Measurements from ENCODE around the gene ERMP1.
"Not testable (repeated sequence)": the region's sequence is repeated elsewhere in the genome, so short reads cannot be mapped to it uniquely, and the experiment has no call there.

The ERMP1 gene

DNA sequence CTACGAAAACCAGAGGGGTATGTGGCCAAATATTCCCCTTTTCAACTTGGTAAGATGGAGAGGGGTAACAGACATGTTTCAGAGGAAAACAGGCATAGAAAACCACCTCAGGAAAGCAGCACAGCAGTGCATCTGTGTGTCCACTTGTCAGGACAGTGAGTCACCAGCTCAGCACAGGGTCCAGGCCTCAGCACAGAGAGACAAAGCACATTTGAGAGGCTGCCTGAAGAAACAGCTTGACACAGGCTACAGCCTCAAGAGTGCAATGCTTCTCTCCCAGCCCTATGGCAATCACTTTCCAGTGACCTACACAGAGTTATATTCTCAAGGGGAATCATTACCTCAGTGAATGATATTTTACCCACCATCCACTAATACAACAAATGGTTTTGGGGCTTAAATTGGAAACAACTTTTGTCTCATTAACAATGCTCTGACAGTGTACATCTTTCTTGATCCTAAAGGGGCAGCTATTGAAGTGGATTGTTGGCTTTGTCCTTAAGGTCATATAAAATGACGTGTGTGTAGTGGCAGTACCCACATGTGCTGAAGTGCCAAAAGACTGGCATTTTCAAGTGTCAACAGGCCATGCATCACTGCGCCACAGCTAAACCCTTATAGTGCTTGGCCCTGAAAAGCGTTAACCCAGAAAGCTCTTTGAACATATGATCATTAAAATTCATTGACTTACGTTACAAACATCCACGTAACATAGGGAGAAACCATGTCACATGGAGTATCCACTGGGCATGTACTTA lies 46.4 kb downstream of the ERMP1 start:
- Histone ChIP-seq H3K18ac (ENCODE audit: low read length) (no peak overlapping the region), H3K9ac (ENCODE audit: low read depth, low read length, poor library complexity) (no peak overlapping the region), H2BK120ac (ENCODE audit: low read depth, low read length) (no peak overlapping the region), H3K14ac (ENCODE audit: low read length) (no peak overlapping the region), H2BK5ac (ENCODE audit: low read length) (no peak overlapping the region), H4K8ac (ENCODE audit: low read depth, low read length) (no peak overlapping the region), H3K4me1 (ENCODE audit: control insufficient read depth in 2 of 2, insufficient read depth in 1 of 2, low read depth in 1 of 2, low read length in 2 of 2) (no peaks in the 10 kb centered on the region), H2AFZ (ENCODE audit: low read length) (no peak overlapping the region), H3K4me2 (ENCODE audit: insufficient read depth, low read length, poor library complexity, severe bottlenecking) (no peak overlapping the region), H3K27ac (replicated peaks; ENCODE audit: low read length) (no peak overlapping the region), H3K36me3 (replicated peaks in 1 of 2; ENCODE audit: control insufficient read depth in 2 of 2, insufficient read depth in 2 of 2, low read length in 2 of 2) (peaks cover 2 to 11% of the 10 kb centered on the region in 2 donors), H3K4ac (ENCODE audit: low read length) (no peak overlapping the region), H3K79me1 (ENCODE audit: low read depth, low read length) (peaks cover 1% of the 10 kb centered on the region), H3K27me3 (ENCODE audit: control insufficient read depth in 3 of 3, insufficient read depth in 3 of 3, low read depth in 1 of 3, low read length in 3 of 3) (no peaks in the 10 kb centered on the region), H3K9me3 (replicated peaks in 1 of 2; ENCODE audit: control insufficient read depth in 2 of 2, insufficient read depth in 1 of 2, low read depth in 1 of 2, low read length in 2 of 2) (peaks cover 2 to 14% of the 10 kb centered on the region in 2 donors), H2BK15ac (ENCODE audit: low read length) (no peak overlapping the region), H2AK5ac (ENCODE audit: low read depth, low read length) (no peak overlapping the region), H4K91ac (ENCODE audit: low read depth, low read length, poor library complexity) (no peak overlapping the region), H2BK12ac (ENCODE audit: low read length) (no peak overlapping the region), H3K23ac (ENCODE audit: low read depth, low read length, poor library complexity) (no peak overlapping the region), H3K4me3 (ENCODE audit: low read length in 2 of 2) (no peak overlapping the region)
- WGBS, 2 donors (ENCODE audit: extremely low coverage in 2 of 2, insufficient read length in 2 of 2, insufficient replicate concordance in 1 of 2), result no CpG with 5 or more reads among the region's 6 CpGs
- DNase-seq (ENCODE audit: low spot score), result no peak

DNA sequence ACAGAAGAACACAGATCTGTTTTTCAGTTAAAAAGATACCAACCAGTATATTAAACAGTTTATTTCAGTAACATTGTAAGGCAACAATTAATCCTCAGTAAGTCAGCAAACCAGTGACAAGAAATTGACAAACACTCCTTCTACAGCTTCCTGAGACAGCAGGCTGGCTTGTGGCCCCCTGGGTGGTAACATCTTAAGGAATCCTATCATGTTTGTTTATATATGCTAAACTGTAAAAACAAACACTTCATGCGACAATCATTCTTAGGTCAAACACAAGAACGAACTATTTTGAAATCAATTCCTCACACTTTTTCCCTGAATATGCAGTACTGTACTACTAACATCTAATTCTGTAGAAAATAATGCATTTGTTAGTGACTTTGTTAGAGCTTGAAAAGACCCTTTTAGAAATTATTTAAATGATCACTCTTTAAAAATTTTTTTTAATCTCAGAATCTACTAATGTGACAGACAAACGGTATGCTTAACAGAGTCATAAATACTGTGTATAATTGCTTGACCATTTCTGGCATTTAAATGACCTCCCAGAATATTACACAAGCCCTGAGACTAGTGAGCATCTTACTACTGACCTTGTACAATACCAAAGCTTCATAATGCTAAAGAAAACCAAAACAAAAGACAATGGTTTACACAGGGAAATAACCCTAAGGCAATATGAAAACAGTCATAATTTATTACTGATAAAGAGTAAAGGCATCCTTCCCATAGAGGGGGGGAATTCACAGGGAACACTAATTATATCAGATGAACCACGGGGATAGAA lies 48.2 kb downstream of the ERMP1 start:
- no peak for DNase-seq (ENCODE audit: low spot score)
- no CpG with 5 or more reads among the region's 4 CpGs for whole genome bisulfite sequencing, 2 donors (ENCODE audit: extremely low coverage in 2 of 2, insufficient read length in 2 of 2, insufficient replicate concordance in 1 of 2)
- Histone ChIP-seq H3K4me3 (ENCODE audit: low read length in 2 of 2) (no peak overlapping the region), H2BK15ac (ENCODE audit: low read length) (no peak overlapping the region), H4K8ac (ENCODE audit: low read depth, low read length) (no peak overlapping the region), H3K23ac (ENCODE audit: low read depth, low read length, poor library complexity) (no peak overlapping the region), H3K9me3 (replicated peaks in 1 of 2; ENCODE audit: control insufficient read depth in 2 of 2, insufficient read depth in 1 of 2, low read depth in 1 of 2, low read length in 2 of 2) (peaks cover 7 to 16% of the 10 kb centered on the region in 2 donors), H2BK120ac (ENCODE audit: low read depth, low read length) (no peak overlapping the region), H2AK5ac (ENCODE audit: low read depth, low read length) (no peak overlapping the region), H3K36me3 (replicated peaks in 1 of 2; ENCODE audit: control insufficient read depth in 2 of 2, insufficient read depth in 2 of 2, low read length in 2 of 2) (peaks cover 6 to 23% of the 10 kb centered on the region in 2 donors), H3K79me1 (ENCODE audit: low read depth, low read length) (peaks cover 1% of the 10 kb centered on the region), H3K4ac (ENCODE audit: low read length) (no peak overlapping the region), H2BK12ac (ENCODE audit: low read length) (no peak overlapping the region), H3K18ac (ENCODE audit: low read length) (no peak overlapping the region), H4K91ac (ENCODE audit: low read depth, low read length, poor library complexity) (no peak overlapping the region), H3K27me3 (ENCODE audit: control insufficient read depth in 3 of 3, insufficient read depth in 3 of 3, low read depth in 1 of 3, low read length in 3 of 3) (no peaks in the 10 kb centered on the region), H3K9ac (ENCODE audit: low read depth, low read length, poor library complexity) (no peak overlapping the region), H2AFZ (ENCODE audit: low read length) (no peak overlapping the region), H3K4me2 (ENCODE audit: insufficient read depth, low read length, poor library complexity, severe bottlenecking) (no peak overlapping the region), H3K27ac (replicated peaks; ENCODE audit: low read length) (no peak overlapping the region), H3K14ac (ENCODE audit: low read length) (no peak overlapping the region), H3K4me1 (ENCODE audit: control insufficient read depth in 2 of 2, insufficient read depth in 1 of 2, low read depth in 1 of 2, low read length in 2 of 2) (no peaks in the 10 kb centered on the region), H2BK5ac (ENCODE audit: low read length) (no peak overlapping the region)

DNA sequence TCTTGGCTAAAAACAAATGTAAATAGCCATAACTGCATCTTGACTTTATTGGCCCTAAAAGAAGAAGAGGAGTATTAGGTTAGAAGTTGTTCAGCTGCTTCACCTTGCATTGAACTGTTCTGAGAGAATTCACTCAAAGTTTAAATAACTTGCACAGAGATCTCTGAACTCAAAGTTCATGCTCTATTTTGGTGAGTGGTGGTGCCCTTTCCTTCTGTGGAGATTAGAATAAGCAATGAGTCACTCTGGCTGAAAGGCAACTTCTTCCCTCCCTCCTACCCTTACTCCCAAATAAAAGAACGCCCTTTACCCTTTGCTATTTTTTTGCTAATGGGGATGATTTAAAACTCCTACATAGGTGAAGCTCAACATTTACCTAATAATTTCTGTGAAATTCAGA lies 48.9 kb downstream of the ERMP1 start:
- Histone ChIP-seq H2BK120ac (ENCODE audit: low read depth, low read length) (no peak overlapping the region), H3K4me2 (ENCODE audit: insufficient read depth, low read length, poor library complexity, severe bottlenecking) (no peak overlapping the region), H4K91ac (ENCODE audit: low read depth, low read length, poor library complexity) (no peak overlapping the region), H2AFZ (ENCODE audit: low read length) (no peak overlapping the region), H3K4me3 (ENCODE audit: low read length in 2 of 2) (no peak overlapping the region), H3K9ac (ENCODE audit: low read depth, low read length, poor library complexity) (no peak overlapping the region), H3K4me1 (ENCODE audit: control insufficient read depth in 2 of 2, insufficient read depth in 1 of 2, low read depth in 1 of 2, low read length in 2 of 2) (no peaks in the 10 kb centered on the region), H2BK12ac (ENCODE audit: low read length) (no peak overlapping the region), H3K14ac (ENCODE audit: low read length) (no peak overlapping the region), H3K36me3 (replicated peaks in 1 of 2; ENCODE audit: control insufficient read depth in 2 of 2, insufficient read depth in 2 of 2, low read length in 2 of 2) (peaks cover 9 to 30% of the 10 kb centered on the region in 2 donors), H4K8ac (ENCODE audit: low read depth, low read length) (no peak overlapping the region), H2BK5ac (ENCODE audit: low read length) (no peak overlapping the region), H3K23ac (ENCODE audit: low read depth, low read length, poor library complexity) (no peak overlapping the region), H3K18ac (ENCODE audit: low read length) (no peak overlapping the region), H3K4ac (ENCODE audit: low read length) (no peak overlapping the region), H3K27me3 (ENCODE audit: control insufficient read depth in 3 of 3, insufficient read depth in 3 of 3, low read depth in 1 of 3, low read length in 3 of 3) (no peaks in the 10 kb centered on the region), H2BK15ac (ENCODE audit: low read length) (no peak overlapping the region), H2AK5ac (ENCODE audit: low read depth, low read length) (no peak overlapping the region), H3K27ac (replicated peaks; ENCODE audit: low read length) (no peak overlapping the region), H3K79me1 (ENCODE audit: low read depth, low read length) (peaks cover 1% of the 10 kb centered on the region), H3K9me3 (replicated peaks in 1 of 2; ENCODE audit: control insufficient read depth in 2 of 2, insufficient read depth in 1 of 2, low read depth in 1 of 2, low read length in 2 of 2) (peaks cover 8 to 23% of the 10 kb centered on the region in 2 donors)
- WGBS, 2 donors (ENCODE audit: extremely low coverage in 2 of 2, insufficient read length in 2 of 2, insufficient replicate concordance in 1 of 2), result no CpG with 5 or more reads among the region's 1 CpG
- no peak for DNase-seq (ENCODE audit: low spot score)

DNA sequence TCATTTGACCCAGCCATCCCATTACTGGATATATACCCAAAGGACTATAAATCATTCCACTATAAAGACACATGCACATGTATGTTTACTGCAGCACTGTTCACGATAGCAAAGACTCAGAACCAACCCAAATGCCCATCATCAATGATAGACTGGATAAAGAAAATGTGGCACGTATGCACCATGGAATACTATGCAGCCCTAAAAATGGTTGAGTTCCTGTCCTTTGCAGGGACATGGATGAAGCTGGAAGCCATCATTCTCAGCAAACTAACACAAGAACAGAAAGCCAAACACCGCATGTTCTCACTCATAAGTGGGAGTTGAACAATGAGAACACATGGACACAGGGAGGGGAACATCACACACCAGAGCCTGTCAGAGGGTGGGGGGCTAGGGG lies 49.5 kb downstream of the ERMP1 start:
- DNase-seq (ENCODE audit: low spot score); H3K4ac ChIP-seq (ENCODE audit: low read length); H3K79me1 ChIP-seq (ENCODE audit: low read depth, low read length); H3K4me2 ChIP-seq (ENCODE audit: insufficient read depth, low read length, poor library complexity, severe bottlenecking); H2BK120ac ChIP-seq (ENCODE audit: low read depth, low read length); H2BK12ac ChIP-seq (ENCODE audit: low read length); H3K18ac ChIP-seq (ENCODE audit: low read length); H3K14ac ChIP-seq (ENCODE audit: low read length); H3K23ac ChIP-seq (ENCODE audit: low read depth, low read length, poor library complexity); H3K4me1 ChIP-seq (ENCODE audit: control insufficient read depth in 2 of 2, insufficient read depth in 1 of 2, low read depth in 1 of 2, low read length in 2 of 2); H4K91ac ChIP-seq (ENCODE audit: low read depth, low read length, poor library complexity); H3K27ac ChIP-seq (replicated peaks; ENCODE audit: low read length); H3K27me3 ChIP-seq (ENCODE audit: control insufficient read depth in 3 of 3, insufficient read depth in 3 of 3, low read depth in 1 of 3, low read length in 3 of 3); H2BK15ac ChIP-seq (ENCODE audit: low read length); H3K4me3 ChIP-seq (ENCODE audit: low read length in 2 of 2); H4K8ac ChIP-seq (ENCODE audit: low read depth, low read length); H2AK5ac ChIP-seq (ENCODE audit: low read depth, low read length); H3K9ac ChIP-seq (ENCODE audit: low read depth, low read length, poor library complexity); H2BK5ac ChIP-seq (ENCODE audit: low read length); H2AFZ ChIP-seq (ENCODE audit: low read length): not testable (repeated sequence)
- WGBS, 2 donors (ENCODE audit: extremely low coverage in 2 of 2, insufficient read length in 2 of 2, insufficient replicate concordance in 1 of 2), result no CpG with 5 or more reads among the region's 3 CpGs
- peaks cover 12 to 36% of the 10 kb centered on the region in 2 donors for H3K36me3 ChIP-seq (replicated peaks in 1 of 2; ENCODE audit: control insufficient read depth in 2 of 2, insufficient read depth in 2 of 2, low read length in 2 of 2)
- H3K9me3 ChIP-seq (replicated peaks in 1 of 2; ENCODE audit: control insufficient read depth in 2 of 2, insufficient read depth in 1 of 2, low read depth in 1 of 2, low read length in 2 of 2), result peaks cover 13 to 29% of the 10 kb centered on the region in 2 donors

All from neuronal stem cell (in vitro differentiated cells).